Measurements from ENCODE around the gene NCAM2.
"Not testable (repeated sequence)": the region's sequence is repeated elsewhere in the genome, so short reads cannot be mapped to it uniquely, and the experiment has no call there.

The NCAM2 gene

DNA sequence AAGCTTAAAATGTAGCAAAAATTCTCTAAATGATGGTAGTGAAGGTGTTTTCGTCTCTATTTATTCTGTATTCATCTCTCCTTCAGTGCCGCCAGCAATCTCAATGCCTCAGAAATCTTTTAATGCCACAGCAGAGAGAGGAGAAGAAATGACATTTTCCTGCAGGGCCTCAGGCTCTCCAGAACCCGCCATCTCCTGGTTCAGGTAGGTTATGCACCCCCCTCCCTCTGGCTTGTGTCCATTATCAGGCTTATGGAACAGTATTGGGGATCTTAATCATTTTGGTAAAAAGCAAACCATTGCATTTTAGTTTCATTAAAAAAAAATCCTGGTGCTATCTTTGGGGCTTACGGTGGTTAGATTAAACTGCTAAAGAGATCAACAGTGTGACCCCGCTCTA is 326.1 kb downstream of the NCAM2 start:
- no peak for DNase-seq (ENCODE audit: low read depth)

DNA sequence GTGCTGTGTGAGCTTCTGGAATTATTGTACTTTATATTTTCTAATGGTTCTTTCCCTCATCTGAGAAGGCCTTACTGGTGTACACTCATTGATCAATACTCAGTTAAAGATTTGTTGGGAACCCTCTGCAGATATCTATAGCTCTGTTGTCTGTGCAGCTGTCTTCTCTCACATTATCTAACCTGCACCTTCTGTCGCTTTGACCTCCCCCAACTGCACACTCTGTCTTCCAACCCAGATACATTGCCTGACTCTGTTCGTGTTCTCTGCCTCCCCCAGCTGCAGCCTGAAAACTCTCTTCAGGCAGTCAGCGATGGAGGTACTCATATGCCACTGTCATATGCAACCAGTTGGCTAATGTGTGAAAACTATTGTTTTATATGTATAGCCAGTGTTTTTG is 334.3 kb downstream of the NCAM2 start:
- DNase-seq (ENCODE audit: low read depth) = no peak

DNA sequence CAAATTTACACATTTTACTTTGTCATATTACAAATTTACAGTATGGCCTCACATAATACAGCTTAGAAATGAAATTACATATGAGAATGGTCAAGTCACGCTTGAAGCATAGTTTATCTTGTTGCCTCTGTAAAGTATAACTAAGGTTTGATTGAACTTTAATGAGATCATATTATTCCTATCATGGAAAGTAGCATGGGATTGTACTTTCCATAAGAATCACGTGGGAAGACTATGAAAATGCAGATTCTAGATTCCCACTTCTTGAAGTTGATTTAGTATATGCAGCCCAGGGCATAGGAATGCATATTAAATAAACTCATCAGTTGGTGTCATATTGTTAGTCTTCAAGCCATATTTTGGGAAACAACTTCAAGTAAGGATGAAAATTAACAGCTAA is 342.8 kb downstream of the NCAM2 start:
- DNase-seq (ENCODE audit: low read depth) = no peak

GRCh38 chr21:21345296-21345695 is 347.1 kb downstream of the NCAM2 start:
- no peak for DNase-seq (ENCODE audit: low read depth)

DNA sequence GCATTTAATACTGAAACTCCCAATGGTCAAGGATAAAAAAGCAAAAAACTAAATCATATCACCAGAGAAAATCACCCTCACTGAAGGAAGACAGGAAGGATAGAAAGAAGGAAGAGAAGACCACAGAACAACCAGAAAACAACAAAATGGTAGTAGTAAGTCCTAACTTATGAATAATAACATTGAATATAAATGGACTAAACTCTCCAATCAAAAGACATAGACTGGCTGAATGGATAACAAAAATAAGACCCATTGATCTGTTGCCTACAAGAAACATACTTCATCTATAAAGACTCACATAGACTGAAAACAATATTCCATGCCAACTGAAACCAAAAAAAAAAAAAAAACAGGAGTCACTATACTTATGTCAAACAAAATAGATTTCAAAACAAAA is 347.7 kb downstream of the NCAM2 start:
- no peak for DNase-seq (ENCODE audit: low read depth)

DNA sequence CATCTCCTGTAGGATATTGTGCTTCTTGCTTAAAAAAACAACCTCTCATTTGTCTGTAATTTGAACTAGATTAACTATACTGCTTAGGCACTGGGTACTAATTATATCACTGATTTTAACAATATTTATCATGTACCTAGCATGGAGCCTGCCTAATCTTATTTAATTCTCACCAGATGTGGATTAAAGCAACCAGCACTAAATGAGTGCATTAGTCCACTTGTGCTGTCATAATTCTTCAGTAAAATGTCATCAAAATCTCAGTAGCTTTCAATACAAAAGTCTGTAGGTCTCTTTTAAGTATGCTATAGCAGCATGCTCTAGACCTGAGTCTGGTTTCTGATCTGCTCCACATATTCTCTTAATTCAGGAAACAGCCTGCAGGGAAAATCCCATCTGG is 368.1 kb downstream of the NCAM2 start:
- no peak for DNase-seq (ENCODE audit: low read depth)

DNA sequence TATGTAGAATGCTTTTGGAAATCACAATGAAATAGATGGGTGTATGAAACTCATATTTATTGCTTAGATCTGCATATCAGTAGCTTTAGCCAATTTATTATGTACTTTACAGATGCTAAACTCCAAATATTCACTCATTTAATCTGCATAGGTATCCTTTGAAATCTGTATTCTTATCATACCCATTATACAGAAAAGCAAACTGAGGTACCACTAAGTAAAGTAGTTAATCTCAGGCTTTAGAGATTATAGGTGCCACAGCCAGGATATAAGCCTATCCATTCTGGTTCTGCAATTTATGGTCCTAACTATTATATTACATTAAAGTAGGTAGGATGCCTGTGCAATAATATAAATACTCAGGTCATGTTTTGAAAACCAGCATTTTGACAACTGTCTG is 369.4 kb downstream of the NCAM2 start:
- DNase-seq (ENCODE audit: low read depth) = no peak

DNA sequence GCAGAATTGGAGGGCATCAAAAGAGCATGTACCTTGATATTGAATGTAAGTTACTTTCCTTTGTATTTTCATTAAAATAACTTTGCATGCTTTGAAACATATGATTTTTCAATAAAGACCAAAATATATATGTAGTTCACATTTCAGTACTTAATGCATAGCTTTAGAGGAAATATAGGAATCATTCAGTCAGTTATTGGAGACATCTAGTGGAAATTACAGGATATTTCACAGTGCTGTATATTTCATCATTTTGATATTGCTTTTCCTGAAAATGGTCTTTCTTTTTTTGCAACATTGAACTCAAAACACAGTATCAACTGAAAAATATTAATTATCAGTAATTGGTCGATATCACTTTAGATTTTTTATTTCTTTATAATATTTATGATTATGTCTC is 375.8 kb downstream of the NCAM2 start:
- DNase-seq (ENCODE audit: low read depth) = no peak

DNA sequence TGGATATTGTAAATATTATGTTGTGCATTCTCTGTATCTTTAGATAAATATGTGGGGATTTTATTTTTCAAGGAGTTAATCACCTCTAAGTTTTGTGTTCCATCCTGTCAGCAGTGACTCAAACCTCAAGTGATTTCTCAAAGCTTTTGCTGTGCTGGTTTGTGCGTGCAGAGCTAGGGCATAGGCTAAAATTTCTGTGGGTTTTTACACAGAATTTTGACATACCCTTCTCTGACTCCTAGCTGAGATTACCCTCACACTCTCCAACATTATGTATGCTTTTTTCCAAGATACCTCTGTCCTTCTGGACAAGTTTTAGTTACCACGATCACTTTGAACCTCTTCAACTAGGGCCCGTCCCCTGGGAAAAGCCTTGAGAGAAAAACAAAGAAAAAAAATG is 384.9 kb downstream of the NCAM2 start:
- DNase-seq (ENCODE audit: low read depth) = no peak

DNA sequence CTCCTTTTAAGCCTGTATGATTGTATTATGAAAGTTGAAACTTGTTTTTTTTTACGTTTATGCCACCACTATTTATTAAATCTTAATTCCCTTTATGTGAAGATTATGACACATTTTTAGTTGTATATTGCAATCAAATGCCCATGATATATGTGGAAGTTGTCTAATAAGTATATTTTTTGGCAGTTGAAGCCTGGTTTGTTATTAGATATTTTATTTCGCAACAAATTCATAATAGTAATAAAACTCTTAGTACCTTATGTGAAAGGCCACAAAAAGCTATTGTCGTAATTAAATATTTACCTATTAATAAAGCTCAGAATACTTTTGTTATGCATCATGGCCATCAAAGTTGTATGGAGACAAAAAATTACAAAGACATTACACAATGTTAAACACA is 386.8 kb downstream of the NCAM2 start:
- no peak for DNase-seq (ENCODE audit: low read depth)

DNA sequence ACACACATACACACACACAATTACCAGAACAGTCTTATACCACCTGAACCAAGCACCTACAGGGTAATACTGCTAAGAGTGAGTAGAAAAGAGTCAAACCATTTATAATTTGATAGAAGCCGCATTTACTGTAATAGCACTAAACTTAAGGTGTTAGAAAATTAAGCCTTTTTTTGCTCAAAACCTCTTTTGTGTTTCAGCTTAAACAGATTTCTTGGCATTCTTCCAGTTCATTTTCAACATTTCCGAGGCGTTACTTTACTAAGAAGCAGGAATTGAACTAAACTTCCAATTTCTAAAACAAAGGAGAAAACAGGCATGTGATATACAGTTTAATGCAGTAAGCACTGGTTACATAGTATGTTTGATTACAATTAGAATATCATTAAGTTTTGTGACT is 387.2 kb downstream of the NCAM2 start:
- DNase-seq (ENCODE audit: low read depth) = no peak

GRCh38 chr21:21387916-21388315 is 389.7 kb downstream of the NCAM2 start:
- no peak for DNase-seq (ENCODE audit: low read depth)

DNA sequence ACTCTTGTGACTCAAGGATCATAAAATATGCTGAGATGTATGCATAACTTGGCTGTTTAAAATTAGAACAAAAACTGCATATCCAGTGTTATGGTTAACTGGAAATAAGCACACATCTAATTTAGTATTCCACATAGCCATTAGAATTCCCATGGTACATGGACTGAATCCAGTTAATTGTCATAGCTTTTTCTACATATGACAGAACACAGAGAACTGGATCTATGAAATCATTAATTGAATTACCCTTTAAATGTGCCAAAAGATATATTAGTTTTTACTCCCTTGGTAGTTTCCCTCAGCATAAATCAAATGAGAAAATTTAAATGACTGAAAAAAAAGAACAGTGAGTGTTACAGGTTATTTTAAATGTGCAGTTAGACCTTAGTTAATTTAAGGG is 395.9 kb downstream of the NCAM2 start:
- no peak for DNase-seq (ENCODE audit: low read depth)

GRCh38 chr21:21396424-21396823 is 398.2 kb downstream of the NCAM2 start:
- no peak for DNase-seq (ENCODE audit: low read depth)

GRCh38 chr21:21397464-21397863 is 399.3 kb downstream of the NCAM2 start:
- no peak for DNase-seq (ENCODE audit: low read depth)

DNA sequence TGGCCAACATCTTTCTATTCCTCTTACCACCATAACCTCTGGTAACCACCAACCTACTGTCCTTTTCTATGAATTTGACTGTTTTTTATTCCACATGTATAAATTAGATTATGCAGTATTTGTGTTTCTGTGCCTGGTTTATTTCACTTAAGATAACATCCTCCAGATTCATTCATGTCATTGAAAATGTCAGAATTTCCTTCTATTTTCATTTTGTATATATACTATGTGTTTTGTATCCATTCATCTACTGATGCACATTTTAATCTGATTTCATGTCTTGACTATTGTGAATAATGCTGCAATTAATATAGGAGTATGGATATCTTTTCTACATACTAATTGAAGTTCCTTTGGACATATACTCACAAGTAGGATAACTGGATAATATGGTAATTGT is 403.2 kb downstream of the NCAM2 start:
- no peak for DNase-seq (ENCODE audit: low read depth)

GRCh38 chr21:21402187-21402586 is 404.0 kb downstream of the NCAM2 start:
- not testable (repeated sequence) for DNase-seq (ENCODE audit: low read depth)

DNA sequence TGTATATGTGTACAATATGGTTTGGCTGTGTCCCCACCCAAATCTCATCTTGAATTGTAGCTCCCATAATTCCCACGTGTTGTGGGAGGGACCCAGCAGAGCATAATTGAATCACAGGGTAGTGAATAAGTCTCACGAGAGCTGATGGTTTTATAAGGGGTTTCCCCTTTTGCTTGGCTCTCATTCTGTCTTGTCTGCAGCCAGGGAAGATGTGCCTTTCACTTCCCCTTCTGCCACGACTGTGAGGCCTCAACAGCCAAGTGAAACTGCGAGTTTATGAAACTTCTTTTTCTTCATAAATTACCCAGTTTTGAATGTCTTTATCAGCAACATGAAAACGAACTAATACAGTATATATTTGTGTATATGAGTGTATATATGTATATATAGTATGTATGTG is 406.1 kb downstream of the NCAM2 start:
- DNase-seq (ENCODE audit: low read depth) = not testable (repeated sequence)

GRCh38 chr21:21406921-21407320 is 408.7 kb downstream of the NCAM2 start:
- DNase-seq (ENCODE audit: low read depth) = no peak

DNA sequence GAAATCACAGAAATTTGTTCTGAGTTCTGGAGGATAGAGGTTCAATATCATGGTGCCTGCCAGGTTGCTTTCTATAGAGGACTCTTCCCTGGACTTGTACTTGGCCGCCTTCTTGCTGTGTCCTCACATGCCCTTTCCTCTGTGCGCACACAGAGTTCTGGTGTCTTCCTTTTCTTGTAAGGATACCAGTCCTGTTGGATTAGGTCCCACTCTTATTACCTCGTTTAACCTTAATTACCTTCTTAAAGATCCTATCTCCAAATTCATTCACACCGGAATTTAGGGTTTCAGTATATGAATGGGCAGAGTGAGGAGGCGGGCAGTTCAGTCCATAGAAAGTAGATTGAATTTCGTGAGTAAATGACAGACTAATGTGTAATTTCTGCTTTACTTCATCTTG is 413.9 kb downstream of the NCAM2 start:
- no peak for DNase-seq (ENCODE audit: low read depth)

- DNase-seq (ENCODE audit: low read depth) = no peak
These were observed 417.5 kb downstream of the NCAM2 start for GRCh38 chr21:21415741-21416140.

GRCh38 chr21:21434944-21435343 is 436.7 kb downstream of the NCAM2 start:
- DNase-seq (ENCODE audit: low read depth) = no peak

GRCh38 chr21:21436012-21436534 is 437.9 kb downstream of the NCAM2 start:
- DNase-seq (ENCODE audit: low read depth) = no peak

DNA sequence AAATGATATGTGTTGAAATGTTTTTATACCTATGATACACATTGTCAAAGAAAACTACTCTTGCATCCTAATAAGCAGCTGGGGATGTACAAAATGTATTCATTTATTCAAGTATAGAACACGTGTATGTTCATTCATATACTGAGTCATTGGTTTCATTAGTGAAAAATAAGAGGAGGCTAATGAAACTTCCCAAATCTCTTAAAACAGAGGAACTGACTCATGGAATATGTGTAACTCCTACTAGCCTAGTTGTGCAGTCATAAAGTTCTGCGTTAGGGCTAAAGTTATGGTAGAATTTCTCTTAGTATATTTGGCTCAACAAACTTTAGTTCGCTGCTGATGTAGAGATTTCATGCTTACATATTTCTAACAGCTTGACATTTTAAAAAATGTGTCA is 441.6 kb downstream of the NCAM2 start:
- DNase-seq (ENCODE audit: low read depth) = no peak

GRCh38 chr21:21457077-21457476 is 458.9 kb downstream of the NCAM2 start:
- DNase-seq (ENCODE audit: low read depth) = no peak

All from T follicular helper cell (primary cell).